Putamen (tissue), 1 donor: ENCODE results near the gene TUFM.
"Not testable (repeated sequence)": the region's sequence is repeated elsewhere in the genome, so short reads cannot be mapped to it uniquely, and the experiment has no call there.

Experiments
- DNase-seq: peaks from one replicate; pipeline ENCODE4 v3.0.0-alpha.2; 2016; ENCODE audit warnings: low spot score

TUFM gene

GRCh38 chr16:28838558-28838918 is 7.6 kb downstream of the TUFM start:
- no peak for DNase-seq

GRCh38 chr16:28837672-28838557 is 8.2 kb downstream of the TUFM start:
- DNase-seq, result no peak

GRCh38 chr16:28836761-28837064 is 9.4 kb downstream of the TUFM start:
- no peak for DNase-seq

DNA sequence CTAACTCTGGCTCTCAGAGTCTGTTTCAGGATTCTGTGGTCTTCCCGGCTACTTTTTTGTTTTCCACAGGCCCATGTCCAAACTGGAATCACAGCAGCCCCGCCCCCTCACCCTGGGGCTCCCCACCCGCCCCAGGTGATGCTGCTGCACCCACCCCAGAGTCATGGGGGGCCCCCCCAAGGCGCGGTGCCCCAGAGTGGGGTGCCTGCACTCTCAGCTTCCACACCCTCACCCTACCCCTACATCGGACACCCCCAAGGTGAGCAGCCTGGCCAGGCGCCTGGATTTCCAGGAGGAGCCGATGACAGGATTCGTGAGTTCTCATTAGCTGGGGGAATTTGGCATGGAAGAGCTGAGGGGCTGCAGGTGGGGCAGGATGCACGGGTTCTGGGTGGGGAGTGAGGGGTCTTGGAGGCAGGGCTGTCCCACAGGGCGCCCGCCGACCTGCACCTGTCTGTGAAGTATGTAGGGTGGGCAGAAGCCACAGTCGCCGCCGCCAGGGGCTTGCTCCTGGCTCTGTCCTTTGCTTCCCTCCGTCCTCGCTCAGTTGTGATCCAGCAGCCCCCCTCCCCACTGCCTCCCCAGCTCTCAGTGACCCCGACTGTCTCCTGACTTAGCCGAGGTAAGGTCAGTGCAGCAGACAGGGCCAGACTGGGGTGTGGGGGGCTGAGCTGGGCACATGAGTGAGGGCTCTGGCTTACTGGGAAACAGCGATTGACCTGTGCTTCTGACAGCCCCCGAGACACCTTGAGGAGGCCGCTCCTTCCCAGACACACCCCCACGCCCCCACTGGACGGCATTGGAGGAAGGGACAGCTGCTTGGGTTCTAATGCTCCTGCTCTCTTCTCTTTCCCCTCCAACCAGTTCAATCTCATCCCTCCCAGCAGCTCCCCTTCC is 10.0 kb downstream of the TUFM start:
- DNase-seq, result no peak

DNA sequence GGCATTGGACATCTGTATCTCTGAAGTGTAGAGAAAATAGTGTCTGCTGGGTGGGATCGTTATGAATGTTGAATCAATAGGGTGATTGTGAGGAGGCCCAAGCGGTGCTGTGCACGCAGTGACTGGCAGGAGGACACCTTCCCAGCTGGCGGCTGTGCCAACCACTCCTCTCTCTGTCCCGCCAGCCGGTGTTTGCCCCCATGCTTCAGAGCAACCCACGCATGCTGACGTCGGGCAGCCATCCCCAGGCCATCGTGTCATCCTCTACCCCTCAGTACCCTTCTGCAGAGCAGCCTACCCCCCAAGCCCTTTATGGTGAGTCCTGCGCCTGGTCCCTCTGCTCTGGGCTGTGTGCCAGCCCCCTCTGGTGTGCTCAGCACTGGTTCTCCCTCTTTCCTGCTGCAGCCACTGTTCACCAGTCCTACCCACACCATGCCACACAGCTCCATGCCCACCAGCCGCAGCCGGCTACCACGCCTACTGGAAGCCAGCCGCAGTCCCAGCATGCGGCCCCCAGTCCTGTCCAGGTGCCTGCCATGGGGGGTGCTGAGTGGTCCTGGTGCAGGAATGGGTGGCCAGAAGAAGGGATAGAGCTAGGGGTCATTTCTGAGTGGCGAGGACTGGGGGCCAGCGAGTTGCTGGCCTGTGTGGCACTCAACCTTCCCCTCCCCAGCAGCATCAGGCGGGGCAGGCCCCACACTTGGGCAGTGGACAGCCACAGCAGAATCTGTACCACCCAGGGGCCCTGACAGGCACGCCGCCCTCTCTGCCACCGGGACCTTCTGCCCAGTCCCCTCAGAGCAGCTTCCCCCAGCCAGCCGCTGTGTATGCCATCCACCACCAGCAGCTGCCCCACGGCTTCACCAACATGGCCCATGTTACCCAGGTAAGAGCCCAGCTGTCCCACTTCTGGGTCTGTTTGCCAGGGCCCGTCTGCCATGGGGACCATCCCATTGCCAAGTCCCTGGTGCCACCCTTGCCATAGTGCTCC is 11.0 kb downstream of the TUFM start:
- DNase-seq, result no peak

GRCh38 chr16:28834349-28834748 is 11.8 kb downstream of the TUFM start:
- no peak for DNase-seq

DNA sequence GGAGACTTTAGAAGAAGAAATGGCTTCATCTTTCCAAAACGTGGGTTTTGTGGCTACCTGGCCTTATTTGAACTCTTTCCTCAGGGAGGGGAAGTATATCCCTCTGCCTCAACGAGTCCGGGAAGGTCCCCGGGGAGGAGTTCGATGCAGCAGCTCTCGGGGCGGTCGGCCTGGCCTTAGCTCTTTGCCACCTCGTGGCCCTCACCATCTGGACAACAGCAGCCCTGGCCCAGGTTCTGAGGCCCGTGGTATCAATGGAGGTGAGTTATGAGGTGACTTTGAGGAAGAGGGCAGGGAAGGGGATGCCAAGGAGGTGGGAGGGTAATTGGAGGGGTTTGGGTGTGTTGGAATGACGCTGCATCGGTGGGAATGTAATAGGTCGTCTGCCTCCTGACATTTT is 15.6 kb downstream of the TUFM start:
- no peak for DNase-seq

GRCh38 chr16:28829747-28830146 is 16.4 kb downstream of the TUFM start:
- no peak for DNase-seq

GRCh38 chr16:28826141-28826540 is 20.0 kb downstream of the TUFM start:
- no peak for DNase-seq

- no peak for DNase-seq
Observed at GRCh38 chr16:28824717-28824973, 21.5 kb downstream of the TUFM start.

DNA sequence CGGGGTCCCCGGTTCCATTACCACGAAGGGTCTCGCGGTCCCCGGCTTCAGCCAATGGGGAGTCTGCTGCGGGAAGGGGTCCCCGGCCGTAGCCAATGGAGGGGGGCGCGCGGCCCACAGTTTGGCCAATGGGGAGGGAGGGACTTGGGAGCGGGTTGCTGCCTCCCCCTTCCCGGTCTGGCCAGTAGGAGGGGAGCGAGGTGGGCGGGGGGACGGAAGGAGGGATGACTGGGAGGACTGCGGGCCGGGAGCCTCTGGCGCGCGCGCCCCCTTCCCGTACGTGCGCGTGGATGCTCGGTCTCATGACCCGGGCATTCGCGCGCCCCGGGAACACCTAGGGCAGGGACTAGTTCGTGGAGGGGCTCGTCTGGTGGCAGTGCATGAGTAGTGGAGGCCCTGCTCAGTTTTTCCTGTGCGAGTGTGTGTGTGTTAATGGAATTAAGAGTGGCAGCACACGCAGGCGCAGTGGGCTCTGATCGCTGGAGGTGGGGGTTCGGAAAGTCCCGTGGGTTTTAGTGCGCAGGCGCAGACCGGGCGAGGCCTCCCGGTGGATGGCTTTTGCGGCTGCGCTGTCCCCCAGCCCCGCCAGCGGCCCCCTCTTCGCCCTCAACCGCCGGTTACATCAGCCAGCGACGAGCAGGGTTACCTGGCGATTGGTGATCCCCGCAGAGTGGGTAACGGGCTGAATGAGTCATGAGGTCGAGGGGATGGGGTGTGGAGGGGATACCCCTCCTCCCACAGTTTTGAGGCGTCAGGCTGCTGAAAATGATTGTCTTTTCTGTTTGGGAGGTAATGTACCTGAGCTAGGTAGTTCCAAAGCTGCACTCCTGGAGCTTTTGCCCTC is 22.1 kb downstream of the TUFM start:
- DNase-seq, result peak; percentile 96

GRCh38 chr16:28823291-28823872 is 22.8 kb downstream of the TUFM start:
- DNase-seq, result no peak

DNA sequence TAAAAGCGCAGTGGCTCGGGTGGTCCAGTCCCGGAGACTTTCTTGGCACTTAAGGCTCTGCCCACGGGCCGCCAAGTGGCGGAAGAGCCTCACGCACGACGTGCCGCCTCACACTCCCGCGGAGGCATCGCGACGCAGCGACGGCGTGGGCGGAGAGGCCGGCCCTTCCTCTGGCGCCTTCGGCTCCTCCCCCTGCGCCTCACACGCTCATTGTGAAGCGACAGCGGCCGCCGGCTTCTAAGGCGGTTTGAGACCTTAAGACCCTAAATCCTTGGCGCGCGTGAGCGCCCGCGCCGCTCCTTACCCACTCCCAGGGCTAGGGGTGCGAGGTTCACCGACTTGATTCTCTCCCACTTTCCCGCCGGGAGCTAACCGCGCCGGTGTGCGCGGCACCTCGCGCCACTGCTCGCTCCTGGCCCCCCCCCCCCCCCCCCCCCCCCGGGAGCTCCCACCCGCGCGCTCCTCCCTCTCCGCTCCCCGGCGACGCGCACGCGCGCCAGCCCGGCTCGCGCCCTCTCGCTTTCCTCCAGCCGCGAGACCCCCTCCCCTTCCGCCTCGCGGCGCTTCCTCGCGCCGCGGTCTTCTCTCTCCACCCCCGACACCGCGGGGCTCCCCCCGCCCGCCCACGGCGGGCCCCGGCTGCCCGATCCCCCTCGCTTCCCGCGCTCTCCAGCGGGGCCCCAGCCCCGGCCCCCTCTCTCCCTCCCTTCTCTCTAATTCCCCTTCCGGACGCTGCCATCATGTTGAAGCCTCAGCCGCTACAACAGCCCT is 23.4 kb downstream of the TUFM start, which contains the start of gene ATXN2L:
TSS of gene ATXN2L (plus strand) at position 480 of the 771 bp plus-strand sequence. CDS start at position 741, 261 bp downstream.
- DNase-seq, result peak; percentile 95

GRCh38 chr16:28821874-28822519 is 24.2 kb downstream of the TUFM start:
- no peak for DNase-seq

DNA sequence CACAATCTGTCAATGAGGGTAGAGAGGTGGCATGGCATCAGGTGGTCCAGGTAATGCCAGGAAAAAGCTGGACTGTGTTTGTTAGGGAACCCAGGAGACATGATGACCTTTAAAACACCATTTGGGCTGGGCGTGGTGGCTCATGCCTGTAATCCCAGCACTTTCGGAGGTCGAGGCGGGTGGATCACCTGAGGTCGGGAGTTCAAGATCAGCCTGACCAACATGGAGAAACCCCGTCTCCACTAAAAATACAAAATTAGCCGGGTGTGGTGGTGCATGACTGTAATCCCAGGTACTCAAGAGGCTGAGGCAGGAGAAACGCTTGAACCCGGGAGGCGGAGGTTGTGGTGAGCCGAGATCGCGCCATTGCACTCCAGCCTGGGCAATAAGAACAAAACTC is 25.6 kb downstream of the TUFM start:
- not testable (repeated sequence) for DNase-seq

GRCh38 chr16:28820016-28820415 is 26.1 kb downstream of the TUFM start:
- no peak for DNase-seq

DNA sequence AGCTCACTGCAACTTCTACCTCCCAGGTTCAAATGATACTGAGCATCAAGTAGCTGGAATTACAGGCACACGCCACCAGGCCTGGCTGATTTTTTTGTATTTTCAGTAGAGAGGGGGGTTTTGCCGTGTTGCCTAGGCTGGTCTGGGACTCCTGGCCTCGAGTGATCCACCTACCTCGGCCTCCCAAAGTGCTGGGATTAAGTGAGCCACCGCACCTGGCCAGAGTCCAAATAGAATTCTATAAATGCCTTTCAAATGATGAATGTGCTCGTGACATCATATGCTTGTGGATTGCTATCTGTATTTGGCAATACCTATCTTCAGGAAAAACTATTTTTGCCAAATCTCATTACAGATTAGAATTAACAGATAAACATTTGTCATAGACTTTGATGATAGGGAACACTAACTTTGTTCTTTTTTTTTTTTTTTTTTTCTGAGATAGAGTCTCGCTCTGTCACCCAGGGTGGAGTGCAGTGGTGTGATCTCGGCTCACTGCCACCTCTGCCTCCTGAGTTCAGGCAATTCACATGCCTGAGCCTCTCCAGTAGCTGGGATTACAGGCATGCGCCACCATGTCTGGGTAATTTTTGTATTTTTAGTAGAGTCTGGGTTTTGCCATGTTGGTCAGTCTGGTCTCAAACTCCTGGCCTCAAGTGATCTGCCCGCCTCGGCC is 38.6 kb downstream of the TUFM start:
- DNase-seq, result not testable (repeated sequence)

DNA sequence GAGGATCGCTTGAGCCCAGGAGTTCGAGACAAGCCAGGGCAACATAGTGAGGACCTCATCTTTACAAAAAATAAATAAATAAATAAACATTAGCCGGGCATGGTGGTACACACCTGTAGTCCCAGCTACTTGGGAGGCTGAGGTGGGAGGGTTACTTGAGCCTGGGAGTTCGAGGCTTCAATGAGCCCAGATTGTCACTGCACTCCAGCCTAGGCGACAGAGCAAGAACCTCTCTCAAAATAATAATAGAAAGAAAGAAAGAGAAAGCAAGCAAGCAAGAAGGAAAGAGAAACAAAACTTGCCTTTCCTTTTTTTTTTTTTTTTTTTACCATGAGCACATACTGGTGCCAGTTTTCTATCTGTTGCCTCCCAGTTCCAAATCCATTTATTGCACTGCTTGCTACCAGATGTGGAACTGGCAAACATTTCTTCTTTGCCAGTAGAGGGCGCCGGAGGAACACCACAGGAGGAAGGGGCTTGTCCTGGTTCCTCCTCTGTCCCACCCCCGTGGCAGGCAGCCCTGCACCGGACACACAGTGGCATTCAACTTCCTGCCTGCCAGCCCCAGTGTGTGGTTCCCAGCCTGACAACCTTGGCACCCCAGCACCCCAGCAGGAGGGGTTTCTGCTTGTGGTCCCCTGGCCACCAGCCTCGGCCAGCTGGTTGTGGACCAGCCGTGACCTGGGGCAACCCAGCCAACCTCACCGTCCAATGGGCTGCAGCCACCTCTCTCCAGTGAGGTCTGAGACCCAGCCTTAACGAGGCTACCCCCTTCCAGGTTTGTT is 43.7 kb downstream of the TUFM start:
- DNase-seq, result peak; percentile 80
